GM21367 (cell line): ENCODE results near the gene CEBPZ.

Experiments
- ATAC-seq: cut with Tn5 transposase; IDR thresholded peaks from one replicate; pipeline ENCODE4 v1.9.1; 2021; ENCODE audit not compliant: unreplicated experiment

The CEBPZ gene

DNA sequence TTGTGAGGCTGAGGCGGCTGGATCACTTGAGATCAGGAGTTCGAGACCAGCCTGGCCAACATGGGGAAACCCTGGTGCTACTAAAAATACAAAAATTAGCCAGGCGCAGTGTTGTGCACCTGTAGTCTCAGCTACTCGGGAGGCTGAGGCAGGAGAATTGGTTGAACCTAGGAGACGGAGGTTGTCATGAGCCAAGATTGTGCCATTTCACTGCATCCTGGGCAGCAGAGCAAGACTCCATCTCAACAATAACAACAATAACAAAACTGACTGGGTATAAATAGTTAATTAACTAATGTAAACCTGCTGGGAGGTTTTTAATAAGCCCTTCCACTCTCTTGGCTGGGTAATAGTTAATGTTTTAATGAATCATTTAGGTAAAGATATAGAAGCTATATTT lies 50.8 kb downstream of the CEBPZ start:
- no peak for ATAC-seq

DNA sequence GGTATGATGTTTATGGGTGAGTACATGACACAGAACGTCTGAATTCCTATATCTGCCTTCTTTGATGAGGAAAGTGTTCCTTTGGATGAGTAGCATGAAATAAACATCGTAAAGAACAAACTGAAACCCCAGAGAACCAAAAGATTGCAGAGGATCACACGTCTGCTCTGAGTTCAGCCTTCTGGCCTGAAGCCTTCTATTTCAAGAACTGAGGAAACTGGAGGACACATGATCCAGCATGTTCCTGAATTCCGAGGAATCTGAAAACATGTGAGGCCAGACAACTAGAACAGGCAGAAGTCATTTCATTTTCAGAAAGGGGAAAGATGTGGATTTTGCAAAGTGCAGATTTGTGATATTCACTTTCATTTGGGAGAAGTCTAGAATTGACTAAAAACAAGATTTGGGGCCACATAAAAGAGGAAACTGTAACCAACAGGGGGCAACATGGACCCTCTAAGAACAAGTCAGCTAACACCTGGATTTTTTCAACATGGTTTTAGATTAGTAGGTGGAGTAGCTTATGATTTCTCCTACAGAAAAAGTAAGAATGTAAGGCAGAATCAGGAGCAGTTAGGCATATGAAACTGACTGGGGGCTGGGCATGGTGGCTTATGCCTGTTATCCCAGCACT lies 51.3 kb downstream of the CEBPZ start:
- ATAC-seq, result no peak

DNA sequence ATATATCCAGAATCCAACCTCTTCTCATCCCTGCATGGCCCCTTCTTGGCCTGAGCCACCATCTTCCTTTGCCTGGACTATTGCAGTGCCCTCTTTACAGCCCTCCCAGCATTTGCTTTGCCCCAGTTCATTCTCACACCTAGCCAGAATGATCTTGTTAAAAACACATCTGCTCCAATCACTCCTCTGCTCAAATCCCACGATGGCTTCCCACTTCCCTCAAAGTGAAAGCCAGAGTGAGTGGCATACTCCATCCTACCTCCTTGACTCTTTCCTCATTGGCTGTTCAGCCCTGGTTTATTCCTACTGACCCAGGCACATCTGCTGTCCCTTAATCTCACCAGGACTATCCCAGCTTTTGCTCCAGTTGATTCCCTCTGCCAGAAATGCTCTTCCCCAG lies 57.7 kb downstream of the CEBPZ start:
- no peak for ATAC-seq

DNA sequence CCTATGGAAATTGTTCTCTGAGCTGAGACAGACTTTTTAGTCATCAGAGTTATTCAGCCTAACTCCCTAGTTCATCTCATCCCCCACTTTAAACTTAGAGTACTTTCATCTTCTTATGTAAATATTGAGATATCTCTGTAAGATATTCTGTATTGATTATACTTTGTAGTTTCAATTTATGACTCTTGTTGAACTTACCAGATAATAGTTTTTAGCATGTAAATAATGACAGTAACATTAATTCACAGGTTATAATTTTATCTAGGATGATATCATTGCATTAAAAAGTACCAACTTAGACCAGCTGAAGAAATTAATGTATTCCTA lies 59.8 kb downstream of the CEBPZ start:
- no peak for ATAC-seq

DNA sequence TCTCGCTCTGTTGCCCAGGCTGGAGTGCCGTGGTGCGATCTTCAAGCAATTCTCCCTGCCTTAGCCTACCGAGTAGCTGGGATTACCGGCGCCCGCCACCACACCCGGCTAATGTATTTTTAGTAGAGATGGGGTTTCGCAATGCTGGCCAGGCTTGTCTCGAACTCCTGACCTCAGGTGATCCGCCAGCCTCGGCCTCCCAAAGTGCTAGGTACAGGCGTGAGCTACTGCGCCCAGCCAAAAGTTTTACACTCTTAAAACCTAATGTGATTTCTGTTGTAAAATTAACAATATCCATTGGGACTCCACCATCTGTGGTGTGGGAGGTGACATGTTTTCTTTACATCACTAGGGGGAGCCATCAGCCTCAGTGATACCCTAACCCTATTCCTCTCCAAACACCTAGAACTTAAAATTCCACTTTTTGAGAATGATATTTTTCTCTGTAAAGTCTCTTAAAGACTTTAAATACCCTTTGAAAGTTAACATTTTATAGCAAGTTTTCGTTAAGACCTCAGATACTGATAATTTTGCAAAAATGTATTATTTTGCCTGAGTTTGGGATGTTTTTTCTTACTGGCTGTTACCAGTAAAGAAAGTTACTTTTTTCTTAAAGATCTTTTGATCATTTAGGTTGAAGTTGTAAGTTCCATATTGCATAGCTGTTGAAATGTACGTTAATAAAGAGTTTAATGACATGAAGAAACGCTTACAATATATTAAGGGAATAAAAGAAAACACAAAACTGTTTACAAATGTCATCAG lies 63.0 kb downstream of the CEBPZ start:
- ATAC-seq, result no peak

DNA sequence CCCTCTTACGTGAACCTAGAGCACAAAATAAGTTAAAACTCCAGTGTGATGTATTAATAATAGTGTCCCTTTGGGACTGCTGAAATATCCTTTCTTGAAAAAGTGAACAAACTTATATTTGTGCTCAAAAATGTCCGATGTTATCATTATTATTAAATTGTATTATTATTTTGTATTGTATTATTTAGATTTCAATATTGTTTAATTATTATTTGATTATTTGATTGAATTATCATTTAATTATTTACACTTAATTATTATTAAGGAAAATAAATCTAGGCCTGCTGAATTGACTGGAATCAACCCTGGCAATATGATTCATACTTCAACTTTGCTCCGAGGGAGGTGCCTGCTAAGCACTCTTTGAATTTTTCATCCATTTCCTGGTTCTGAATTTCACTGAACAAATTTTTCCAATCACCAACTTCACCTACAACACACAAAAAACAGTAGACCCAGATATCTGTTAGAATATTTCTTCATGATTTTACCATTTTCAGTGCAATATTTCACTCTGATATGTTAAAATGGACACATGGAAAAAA lies 63.7 kb downstream of the CEBPZ start:
- no peak for ATAC-seq

DNA sequence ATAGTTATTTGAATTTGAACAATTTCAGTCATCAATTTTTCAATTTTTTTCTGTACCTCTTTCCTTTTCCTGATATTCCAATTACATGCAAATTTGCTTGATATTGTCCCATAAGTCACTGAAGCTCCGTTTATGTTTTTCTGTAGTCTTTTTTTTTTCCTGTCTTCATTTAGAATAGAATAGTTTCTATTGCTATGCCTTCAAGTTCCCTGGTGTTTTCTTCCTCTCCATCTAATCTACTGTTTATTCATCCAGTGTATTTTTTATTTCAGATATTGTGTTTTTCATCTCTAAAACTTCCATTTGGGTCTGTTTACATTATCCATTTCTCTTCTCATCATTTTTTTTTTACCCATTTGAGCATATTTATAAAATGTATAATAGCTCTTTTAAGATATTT lies 66.6 kb downstream of the CEBPZ start:
- ATAC-seq, result no peak

DNA sequence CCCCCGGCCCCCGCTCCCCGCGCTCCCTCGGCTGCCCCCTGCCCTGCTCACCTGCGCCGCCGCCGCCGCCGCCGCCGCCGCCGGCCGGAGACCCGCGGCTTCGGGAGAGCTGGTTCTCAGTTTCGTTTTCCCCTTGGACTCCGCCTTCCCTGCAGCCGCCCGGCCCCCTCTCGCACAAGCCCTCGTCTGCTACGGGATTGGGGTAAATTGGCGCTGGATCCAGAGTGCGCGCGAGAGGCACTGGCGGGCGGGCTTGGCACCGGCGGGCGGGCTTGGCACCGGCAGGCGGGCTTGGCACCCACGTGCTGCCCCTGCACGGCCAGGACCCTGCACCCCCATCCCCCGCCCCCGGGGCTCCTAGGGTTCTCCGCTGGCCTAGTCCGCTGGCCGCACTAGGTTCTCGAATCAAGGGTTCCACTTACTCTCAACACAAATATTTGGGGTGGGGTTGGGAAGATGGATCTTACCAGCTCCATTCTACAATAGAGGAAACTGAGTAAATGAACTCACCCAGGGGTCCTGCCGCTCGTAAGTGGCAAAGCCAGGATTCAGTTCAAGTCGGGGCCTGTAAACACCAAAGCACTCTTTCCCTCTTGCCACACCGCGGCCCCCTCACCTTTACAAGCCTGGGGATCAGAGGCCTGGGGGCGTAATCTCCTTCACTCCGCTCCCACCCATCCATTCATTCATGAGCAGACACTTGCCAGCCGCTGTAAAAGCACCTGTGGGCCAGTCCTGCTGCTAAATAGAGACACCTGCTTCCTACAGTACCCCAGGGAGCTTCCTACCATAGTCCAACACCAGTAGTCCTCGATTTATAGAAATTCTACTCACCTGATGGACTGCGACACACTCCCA lies 74.3 kb downstream of the CEBPZ start, which contains the start of gene EIF2AK2:
EIF2AK2 (minus strand) TSS at position 124 of the 858 bp plus-strand sequence. CDS start 9,174 bp downstream, outside the sequence.
- ATAC-seq, result peak; percentile 75

DNA sequence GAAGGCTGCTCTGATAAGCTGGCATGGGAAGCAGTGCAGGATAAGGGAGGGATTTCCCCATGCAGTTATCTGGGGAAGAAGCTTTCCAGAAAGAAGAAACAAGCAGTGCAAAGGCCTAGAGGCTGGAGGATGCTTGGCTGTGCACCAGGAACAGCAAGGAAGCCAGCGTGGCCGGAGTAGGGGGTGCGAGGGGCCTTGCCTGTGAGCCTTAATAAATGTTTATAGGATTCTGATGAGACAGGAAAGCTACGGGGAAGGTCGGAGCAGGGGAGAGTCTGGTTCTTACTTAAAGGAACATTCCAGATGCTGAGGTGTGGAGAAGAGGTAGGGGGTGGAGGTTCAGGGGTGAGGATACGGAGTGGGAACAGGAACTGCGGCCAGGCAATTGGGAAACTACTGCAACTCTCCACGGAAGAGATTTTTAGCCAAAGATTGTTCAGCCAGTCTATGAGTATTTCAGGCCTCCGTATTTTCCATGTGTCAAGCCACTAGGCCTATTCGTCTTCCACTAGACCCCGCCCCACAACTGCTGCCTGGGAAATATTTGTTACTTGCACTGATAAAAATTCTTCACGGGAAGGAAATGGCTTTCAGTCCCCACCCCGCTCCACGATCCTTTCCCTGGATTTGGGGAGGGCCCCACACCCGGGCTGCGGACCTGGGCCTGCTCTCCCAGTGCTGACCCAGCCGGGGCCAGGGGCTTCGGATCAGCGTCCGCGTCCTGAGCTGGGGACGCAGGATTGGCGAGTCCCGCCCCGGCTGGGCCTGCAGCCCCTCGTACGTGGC lies 75.1 kb downstream of the CEBPZ start:
- ATAC-seq, result peak; percentile 27

DNA sequence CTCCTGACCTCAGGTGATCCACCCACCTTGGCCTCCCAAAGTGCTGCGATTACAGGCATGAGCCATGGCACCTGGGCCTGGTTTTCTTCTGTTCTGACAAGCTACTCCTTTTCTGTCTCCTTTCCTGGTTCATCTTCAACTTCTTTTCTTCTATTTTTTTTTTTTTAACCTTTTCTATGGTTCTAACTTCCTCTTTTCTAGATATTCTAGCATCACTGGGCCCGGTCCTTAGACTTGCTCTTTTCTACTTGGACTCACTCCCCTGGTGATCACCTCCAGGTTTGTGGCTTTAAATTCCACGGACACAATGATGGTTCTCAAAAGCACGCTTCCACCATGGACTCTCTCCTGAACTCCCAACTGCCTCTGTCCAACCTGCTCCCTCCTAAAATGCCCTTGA lies 76.6 kb downstream of the CEBPZ start:
- no peak for ATAC-seq

DNA sequence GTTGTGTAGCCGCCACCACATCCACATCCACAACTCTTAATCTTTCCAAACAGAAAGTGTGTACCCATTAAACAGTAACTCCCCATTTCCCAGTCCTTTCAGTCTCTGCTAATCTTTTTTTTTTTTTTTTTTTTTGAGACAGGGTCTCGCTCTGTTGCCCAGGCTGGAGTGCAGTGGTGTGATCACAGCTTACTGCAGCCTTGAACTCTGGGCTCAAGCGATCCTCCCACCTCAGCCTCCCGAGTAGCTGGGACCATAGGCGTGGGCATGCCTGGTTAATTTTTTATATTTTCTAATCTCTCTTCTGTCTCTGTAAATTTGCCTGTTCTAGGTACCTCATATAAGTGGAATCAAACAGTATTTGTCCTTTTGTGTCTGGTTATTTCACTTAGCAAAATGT lies 78.2 kb downstream of the CEBPZ start:
- ATAC-seq, result no peak
